Neural cell (in vitro differentiated cells): ENCODE measurements around the gene PPP1R9B.

Experiments
- EP300 ChIP-seq: fragments of 450-650 bp; conservative IDR thresholded peaks from 2 replicates; pipeline ENCODE4 v1.6.1; 2014; ENCODE audit warnings: antibody characterized with exemption, mild to moderate bottlenecking, moderate library complexity; ENCODE audit not compliant: poor library complexity, severe bottlenecking
- EZH2 ChIP-seq: fragments of 200-600, 300-800 bp; shearing (Covaris generic), sonication (generic); IDR thresholded peaks from 2 replicates; pipeline ENCODE4 v1.6.1; 2014; ENCODE audit warnings: antibody characterized with exemption, low read length, borderline replicate concordance, mild to moderate bottlenecking; ENCODE audit not compliant: insufficient read depth, poor library complexity, severe bottlenecking
- MXI1 ChIP-seq: fragments of 450-650 bp; conservative IDR thresholded peaks from 2 replicates; pipeline ENCODE4 v1.6.1; 2014; ENCODE audit warnings: antibody characterized with exemption, mild to moderate bottlenecking; ENCODE audit not compliant: poor library complexity, severe bottlenecking
- POLR2AphosphoS5 ChIP-seq: IDR thresholded peaks from 2 replicates; pipeline ENCODE4 v1.6.1; 2012
- RAD21 ChIP-seq: fragments of 450-650 bp; conservative IDR thresholded peaks from 2 replicates; pipeline ENCODE4 v1.6.1; 2014; ENCODE audit warnings: antibody characterized with exemption, mild to moderate bottlenecking, moderate library complexity
- TAF1 ChIP-seq: IDR thresholded peaks from 2 replicates; pipeline ENCODE4 v1.6.1; 2012; ENCODE audit warnings: low read depth
- TF ChIP-seq, protein P1 (sequence below): fragments of 450-650 bp; IDR thresholded peaks from 2 replicates; pipeline ENCODE4 v1.5.1; 2014; ENCODE audit warnings: antibody characterized with exemption, mild to moderate bottlenecking, moderate library complexity; ENCODE audit not compliant: poor library complexity, severe bottlenecking

DNA sequence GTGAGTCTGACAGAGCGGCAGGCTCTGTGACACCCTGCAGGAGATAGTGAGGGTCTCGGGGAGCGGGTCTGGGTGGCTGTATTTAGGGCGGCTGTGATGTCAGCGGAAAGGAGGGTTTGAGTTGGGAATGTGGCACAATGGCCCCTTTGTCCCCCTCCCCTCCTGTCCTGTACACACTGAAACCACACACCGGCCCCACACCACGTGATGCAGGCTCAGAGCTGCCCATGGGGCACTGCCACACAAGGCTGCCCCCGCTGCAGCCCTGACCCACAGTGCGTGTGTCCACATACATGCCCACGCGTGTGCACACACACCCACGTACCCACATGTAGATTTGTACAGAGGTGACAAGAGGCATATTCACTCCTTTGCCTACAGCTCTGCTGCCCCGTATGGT, 30.7 kb upstream of the PPP1R9B start:
- TF ChIP-seq, protein P1, sequence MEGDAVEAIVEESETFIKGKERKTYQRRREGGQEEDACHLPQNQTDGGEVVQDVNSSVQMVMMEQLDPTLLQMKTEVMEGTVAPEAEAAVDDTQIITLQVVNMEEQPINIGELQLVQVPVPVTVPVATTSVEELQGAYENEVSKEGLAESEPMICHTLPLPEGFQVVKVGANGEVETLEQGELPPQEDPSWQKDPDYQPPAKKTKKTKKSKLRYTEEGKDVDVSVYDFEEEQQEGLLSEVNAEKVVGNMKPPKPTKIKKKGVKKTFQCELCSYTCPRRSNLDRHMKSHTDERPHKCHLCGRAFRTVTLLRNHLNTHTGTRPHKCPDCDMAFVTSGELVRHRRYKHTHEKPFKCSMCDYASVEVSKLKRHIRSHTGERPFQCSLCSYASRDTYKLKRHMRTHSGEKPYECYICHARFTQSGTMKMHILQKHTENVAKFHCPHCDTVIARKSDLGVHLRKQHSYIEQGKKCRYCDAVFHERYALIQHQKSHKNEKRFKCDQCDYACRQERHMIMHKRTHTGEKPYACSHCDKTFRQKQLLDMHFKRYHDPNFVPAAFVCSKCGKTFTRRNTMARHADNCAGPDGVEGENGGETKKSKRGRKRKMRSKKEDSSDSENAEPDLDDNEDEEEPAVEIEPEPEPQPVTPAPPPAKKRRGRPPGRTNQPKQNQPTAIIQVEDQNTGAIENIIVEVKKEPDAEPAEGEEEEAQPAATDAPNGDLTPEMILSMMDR: no peak
- TF ChIP-seq POLR2AphosphoS5: no peak
- TF ChIP-seq RAD21: no peak
- TF ChIP-seq TAF1: no peak
- TF ChIP-seq EP300: no peak
- TF ChIP-seq EZH2: no peak
- no peak for TF ChIP-seq MXI1
